ENCODE results near the gene NOTCH4. TPM values are rescaled to one million over a fixed set of nuclear protein-coding genes. Genes with fewer than 3 reads are reported as not detected.

Gene NOTCH4
- total and polyA plus RNA-seq, 9 of the 15 experiments (the other 6 are each of a cell fraction or from before 2014, with no cell fraction given), result 0.24 to 4.3 (median 1.7) TPM

DNA sequence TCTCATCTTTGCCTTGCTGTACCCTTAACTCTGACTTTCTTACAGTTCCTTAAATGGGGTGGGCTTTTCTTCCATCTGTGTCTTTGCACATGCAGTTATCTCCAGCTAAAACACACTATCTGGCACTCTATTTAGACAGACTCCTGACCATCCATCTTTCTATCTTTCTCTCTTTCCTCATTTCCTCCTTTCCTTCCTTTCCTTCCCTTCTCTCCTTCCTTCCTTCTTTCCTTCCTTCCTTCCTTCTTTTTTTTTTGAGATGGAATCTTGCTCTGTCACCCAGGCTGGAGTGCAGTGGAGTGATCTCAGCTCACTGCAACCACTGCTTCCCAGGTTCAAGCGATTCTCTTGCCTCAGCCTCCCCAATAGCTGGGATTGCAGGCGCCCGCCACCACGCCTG is 8.2 kb downstream of the NOTCH4 start (continued):
- no peak for TF ChIP-seq SIN3A (IDR thresholded peaks at IDR 0.05; ENCODE audit: borderline replicate concordance in 2 of 2, control insufficient read depth in 1 of 2, low read depth in 2 of 2, low read length in 2 of 2)
- TF ChIP-seq, protein P1, sequence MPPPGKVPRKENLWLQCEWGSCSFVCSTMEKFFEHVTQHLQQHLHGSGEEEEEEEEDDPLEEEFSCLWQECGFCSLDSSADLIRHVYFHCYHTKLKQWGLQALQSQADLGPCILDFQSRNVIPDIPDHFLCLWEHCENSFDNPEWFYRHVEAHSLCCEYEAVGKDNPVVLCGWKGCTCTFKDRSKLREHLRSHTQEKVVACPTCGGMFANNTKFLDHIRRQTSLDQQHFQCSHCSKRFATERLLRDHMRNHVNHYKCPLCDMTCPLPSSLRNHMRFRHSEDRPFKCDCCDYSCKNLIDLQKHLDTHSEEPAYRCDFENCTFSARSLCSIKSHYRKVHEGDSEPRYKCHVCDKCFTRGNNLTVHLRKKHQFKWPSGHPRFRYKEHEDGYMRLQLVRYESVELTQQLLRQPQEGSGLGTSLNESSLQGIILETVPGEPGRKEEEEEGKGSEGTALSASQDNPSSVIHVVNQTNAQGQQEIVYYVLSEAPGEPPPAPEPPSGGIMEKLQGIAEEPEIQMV (tag; conservative IDR thresholded peaks at IDR 0.05; ENCODE audit: low read depth), result no peak
- no peak for TF ChIP-seq ZNF766 (CRISPR knock-in tag; conservative IDR thresholded peaks at IDR 0.05)
- TF ChIP-seq KAT8 (IDR thresholded peaks at IDR 0.05; ENCODE audit: low read depth), result no peak
- TF ChIP-seq FOXP1 (CRISPR knock-in tag; IDR thresholded peaks at IDR 0.05), result no peak
- no peak for TF ChIP-seq NFIX (CRISPR knock-in tag; IDR thresholded peaks at IDR 0.05; ENCODE audit: low read depth)
- no peak for TF ChIP-seq HNRNPLL (IDR thresholded peaks at IDR 0.05; ENCODE audit: low read depth, low read length, poor library complexity, severe bottlenecking)
- TF ChIP-seq ZNF232 (CRISPR knock-in tag; IDR thresholded peaks at IDR 0.05), result no peak
- TF ChIP-seq, protein P2, sequence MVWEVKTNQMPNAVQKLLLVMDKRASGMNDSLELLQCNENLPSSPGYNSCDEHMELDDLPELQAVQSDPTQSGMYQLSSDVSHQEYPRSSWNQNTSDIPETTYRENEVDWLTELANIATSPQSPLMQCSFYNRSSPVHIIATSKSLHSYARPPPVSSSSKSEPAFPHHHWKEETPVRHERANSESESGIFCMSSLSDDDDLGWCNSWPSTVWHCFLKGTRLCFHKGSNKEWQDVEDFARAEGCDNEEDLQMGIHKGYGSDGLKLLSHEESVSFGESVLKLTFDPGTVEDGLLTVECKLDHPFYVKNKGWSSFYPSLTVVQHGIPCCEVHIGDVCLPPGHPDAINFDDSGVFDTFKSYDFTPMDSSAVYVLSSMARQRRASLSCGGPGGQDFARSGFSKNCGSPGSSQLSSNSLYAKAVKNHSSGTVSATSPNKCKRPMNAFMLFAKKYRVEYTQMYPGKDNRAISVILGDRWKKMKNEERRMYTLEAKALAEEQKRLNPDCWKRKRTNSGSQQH (CRISPR knock-in tag; IDR thresholded peaks at IDR 0.05), result peak; percentile 74
- TF ChIP-seq PHB2 (IDR thresholded peaks at IDR 0.05; ENCODE audit: low read depth), result no peak
- no peak for TF ChIP-seq ZNF398 (CRISPR knock-in tag; IDR thresholded peaks at IDR 0.05)
- no peak for TF ChIP-seq TGIF2 (CRISPR knock-in tag; IDR thresholded peaks at IDR 0.05)
- TF ChIP-seq NFIC (IDR thresholded peaks at IDR 0.05), result no peak
- TF ChIP-seq MTF1 (CRISPR knock-in tag; IDR thresholded peaks at IDR 0.05; ENCODE audit: borderline replicate concordance), result no peak
- no peak for TF ChIP-seq SRF (CRISPR knock-in tag; IDR thresholded peaks at IDR 0.05)
- TF ChIP-seq MTA2 (IDR thresholded peaks at IDR 0.05; ENCODE audit: low read depth), result peak; percentile 25; the same call in 1 of the 2 replicates
- TF ChIP-seq, protein P3, sequence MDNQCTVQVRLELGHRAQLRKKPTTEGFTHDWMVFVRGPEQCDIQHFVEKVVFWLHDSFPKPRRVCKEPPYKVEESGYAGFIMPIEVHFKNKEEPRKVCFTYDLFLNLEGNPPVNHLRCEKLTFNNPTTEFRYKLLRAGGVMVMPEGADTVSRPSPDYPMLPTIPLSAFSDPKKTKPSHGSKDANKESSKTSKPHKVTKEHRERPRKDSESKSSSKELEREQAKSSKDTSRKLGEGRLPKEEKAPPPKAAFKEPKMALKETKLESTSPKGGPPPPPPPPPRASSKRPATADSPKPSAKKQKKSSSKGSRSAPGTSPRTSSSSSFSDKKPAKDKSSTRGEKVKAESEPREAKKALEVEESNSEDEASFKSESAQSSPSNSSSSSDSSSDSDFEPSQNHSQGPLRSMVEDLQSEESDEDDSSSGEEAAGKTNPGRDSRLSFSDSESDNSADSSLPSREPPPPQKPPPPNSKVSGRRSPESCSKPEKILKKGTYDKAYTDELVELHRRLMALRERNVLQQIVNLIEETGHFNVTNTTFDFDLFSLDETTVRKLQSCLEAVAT (IDR thresholded peaks at IDR 0.05), result peak in 1 of 2 experiments; percentile 29; a peak in 1 of 4 replicates
- no peak for TF ChIP-seq RBM22 (IDR thresholded peaks at IDR 0.05; ENCODE audit: low read depth, low read length, poor library complexity, severe bottlenecking)
- no peak for TF ChIP-seq EP300 (IDR thresholded peaks at IDR 0.05; ENCODE audit: low read length)
- TF ChIP-seq PHTF2 (CRISPR knock-in tag; IDR thresholded peaks at IDR 0.05), result no peak
- TF ChIP-seq USF2 (CRISPR knock-in tag; IDR thresholded peaks at IDR 0.05), result no peak
- TF ChIP-seq HNRNPK (IDR thresholded peaks at IDR 0.05; ENCODE audit: low read depth, low read length, poor library complexity, severe bottlenecking), result no peak

Data from K562 (cell line).